Right atrium auricular region (tissue), 2 donors: ENCODE results near the gene INPP4B. TPM values are rescaled to one million over a fixed set of nuclear protein-coding genes. Genes with fewer than 3 reads are reported as not detected.

Experiments used
- DNase-seq: peaks from one replicate; pipeline ENCODE4 v3.0.0-alpha.2; 2019; ENCODE audit warnings: low spot score
- H3K27ac ChIP-seq, 2 donors: fragments of 200-600 bp; sonication (generic); 1 replicate in 1 of 2; 2 replicates in 1 of 2; pipeline ENCODE4 v1.5.1; 2016 to 2019
- H3K27me3 ChIP-seq, 2 donors: fragments of 200-600 bp; sonication (generic); one replicate each; pipeline versions ENCODE4 v1.5.1 to v1.6.0; 2017 to 2019
- H3K36me3 ChIP-seq: fragments of 200-600 bp; sonication (generic); one replicate; pipeline ENCODE4 v1.5.1; 2016
- H3K4me1 ChIP-seq, 2 donors: fragments of 200-600 bp; sonication (generic); one replicate each; pipeline versions ENCODE4 v1.5.1 to v1.6.0; 2017 to 2019
- H3K4me3 ChIP-seq, 2 donors: fragments of 200-600 bp; sonication (generic); 1 replicate in 1 of 2; 2 replicates in 1 of 2; pipeline ENCODE4 v1.5.1; 2017 to 2019; ENCODE audit warnings: mild to moderate bottlenecking in 1 of 2, moderate library complexity in 1 of 2
- H3K9me3 ChIP-seq, 2 donors: fragments of 200-600 bp; sonication (generic); one replicate each; pipeline ENCODE4 v1.5.1; 2019
- total RNA-seq, 2 donors: library from RNA; depleted of rRNA; stranded (reverse); fragments of >200 nt; gene quantifications; one replicate each; pipeline ENCODE4 v1.1.0, GENCODE V29; 2016
- TF ChIP-seq, protein P1 (sequence below), 2 donors: fragments of 200-600 bp; sonication (generic); IDR thresholded peaks; one replicate each; pipeline ENCODE4 v1.5.1; 2019; ENCODE audit warnings: antibody characterized with exemption in 2 of 2

Gene INPP4B
- total RNA-seq, 2 donors from 2014 or later: 14.8 to 15.3 TPM

DNA sequence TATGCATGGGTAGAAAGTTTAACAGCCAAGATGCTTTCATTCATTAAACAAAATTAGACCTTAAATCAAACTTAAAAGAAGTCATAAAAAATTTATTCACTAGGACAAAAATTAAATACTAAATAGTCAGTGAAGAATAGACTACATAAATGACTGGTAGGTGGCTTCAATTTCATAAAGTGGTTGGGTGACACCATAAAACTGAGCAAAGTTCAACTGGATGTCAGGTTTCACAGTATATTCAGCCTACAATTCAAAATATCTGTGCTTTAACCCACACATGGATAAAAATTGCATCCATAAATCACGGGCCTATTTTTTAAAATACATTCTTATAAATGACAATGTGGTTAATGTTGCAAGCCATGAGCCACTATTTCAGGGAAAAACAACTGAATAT, 627.4 kb downstream of the INPP4B start:
- no peaks in the 10 kb centered on the region for H3K9me3 ChIP-seq
- TF ChIP-seq, protein P1, sequence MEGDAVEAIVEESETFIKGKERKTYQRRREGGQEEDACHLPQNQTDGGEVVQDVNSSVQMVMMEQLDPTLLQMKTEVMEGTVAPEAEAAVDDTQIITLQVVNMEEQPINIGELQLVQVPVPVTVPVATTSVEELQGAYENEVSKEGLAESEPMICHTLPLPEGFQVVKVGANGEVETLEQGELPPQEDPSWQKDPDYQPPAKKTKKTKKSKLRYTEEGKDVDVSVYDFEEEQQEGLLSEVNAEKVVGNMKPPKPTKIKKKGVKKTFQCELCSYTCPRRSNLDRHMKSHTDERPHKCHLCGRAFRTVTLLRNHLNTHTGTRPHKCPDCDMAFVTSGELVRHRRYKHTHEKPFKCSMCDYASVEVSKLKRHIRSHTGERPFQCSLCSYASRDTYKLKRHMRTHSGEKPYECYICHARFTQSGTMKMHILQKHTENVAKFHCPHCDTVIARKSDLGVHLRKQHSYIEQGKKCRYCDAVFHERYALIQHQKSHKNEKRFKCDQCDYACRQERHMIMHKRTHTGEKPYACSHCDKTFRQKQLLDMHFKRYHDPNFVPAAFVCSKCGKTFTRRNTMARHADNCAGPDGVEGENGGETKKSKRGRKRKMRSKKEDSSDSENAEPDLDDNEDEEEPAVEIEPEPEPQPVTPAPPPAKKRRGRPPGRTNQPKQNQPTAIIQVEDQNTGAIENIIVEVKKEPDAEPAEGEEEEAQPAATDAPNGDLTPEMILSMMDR (IDR thresholded peaks at IDR 0.05): no peak
- no peak overlapping the region for H3K4me3 ChIP-seq
- no peak for DNase-seq
- H3K36me3 ChIP-seq: no peaks in the 10 kb centered on the region
- no peaks in the 10 kb centered on the region for H3K27me3 ChIP-seq
- no peaks in the 10 kb centered on the region for H3K4me1 ChIP-seq
- H3K27ac ChIP-seq: no peak overlapping the region

DNA sequence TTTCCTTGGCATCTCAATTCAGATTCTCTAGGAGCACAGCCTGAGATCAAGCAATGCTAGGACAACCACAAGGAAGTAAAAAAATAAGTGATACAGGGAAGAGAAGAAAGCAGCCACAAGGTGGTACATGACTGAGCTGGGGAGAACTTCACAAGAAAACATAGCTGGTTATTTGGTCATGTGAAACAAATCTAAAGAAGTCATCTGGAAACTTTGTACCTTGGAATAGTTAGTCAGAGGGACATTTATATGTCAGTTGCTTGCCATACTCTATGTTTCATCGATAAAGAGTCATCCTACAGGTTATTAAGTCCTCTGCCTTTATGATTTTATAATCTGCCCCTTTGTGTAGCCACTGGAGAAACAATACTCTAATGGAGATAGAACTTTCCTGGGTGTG, 634.7 kb downstream of the INPP4B start:
- no peaks in the 10 kb centered on the region for H3K27me3 ChIP-seq
- H3K27ac ChIP-seq: no peak overlapping the region
- TF ChIP-seq, protein P1 (IDR thresholded peaks at IDR 0.05): no peak
- no peak overlapping the region for H3K4me3 ChIP-seq
- no peaks in the 10 kb centered on the region for H3K36me3 ChIP-seq
- H3K4me1 ChIP-seq: no peaks in the 10 kb centered on the region
- DNase-seq: no peak
- no peaks in the 10 kb centered on the region for H3K9me3 ChIP-seq

DNA sequence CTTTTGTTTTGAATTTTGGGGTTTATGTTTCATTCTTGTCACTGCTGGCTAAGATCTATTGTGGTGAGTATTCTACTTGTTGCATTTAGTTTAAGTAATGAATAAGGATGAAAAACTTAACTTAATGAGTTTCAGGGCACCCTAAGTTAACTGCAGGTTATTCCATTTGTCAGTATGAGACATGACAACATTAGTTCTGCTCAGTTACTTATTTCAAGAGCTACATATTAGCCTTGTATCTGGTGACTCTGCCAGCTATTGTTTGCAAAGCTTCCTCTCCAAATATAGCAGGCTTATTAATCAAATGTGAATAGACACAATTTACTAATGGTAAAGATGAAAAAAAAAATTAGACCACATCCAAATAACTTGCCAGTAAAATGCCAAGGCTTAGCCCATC, 642.6 kb downstream of the INPP4B start:
- H3K4me1 ChIP-seq: no peaks in the 10 kb centered on the region
- TF ChIP-seq, protein P1 (IDR thresholded peaks at IDR 0.05): no peak
- no peaks in the 10 kb centered on the region for H3K27me3 ChIP-seq
- no peak overlapping the region for H3K27ac ChIP-seq
- no peaks in the 10 kb centered on the region for H3K9me3 ChIP-seq
- H3K4me3 ChIP-seq: no peak overlapping the region
- H3K36me3 ChIP-seq: no peaks in the 10 kb centered on the region
- DNase-seq: no peak

DNA sequence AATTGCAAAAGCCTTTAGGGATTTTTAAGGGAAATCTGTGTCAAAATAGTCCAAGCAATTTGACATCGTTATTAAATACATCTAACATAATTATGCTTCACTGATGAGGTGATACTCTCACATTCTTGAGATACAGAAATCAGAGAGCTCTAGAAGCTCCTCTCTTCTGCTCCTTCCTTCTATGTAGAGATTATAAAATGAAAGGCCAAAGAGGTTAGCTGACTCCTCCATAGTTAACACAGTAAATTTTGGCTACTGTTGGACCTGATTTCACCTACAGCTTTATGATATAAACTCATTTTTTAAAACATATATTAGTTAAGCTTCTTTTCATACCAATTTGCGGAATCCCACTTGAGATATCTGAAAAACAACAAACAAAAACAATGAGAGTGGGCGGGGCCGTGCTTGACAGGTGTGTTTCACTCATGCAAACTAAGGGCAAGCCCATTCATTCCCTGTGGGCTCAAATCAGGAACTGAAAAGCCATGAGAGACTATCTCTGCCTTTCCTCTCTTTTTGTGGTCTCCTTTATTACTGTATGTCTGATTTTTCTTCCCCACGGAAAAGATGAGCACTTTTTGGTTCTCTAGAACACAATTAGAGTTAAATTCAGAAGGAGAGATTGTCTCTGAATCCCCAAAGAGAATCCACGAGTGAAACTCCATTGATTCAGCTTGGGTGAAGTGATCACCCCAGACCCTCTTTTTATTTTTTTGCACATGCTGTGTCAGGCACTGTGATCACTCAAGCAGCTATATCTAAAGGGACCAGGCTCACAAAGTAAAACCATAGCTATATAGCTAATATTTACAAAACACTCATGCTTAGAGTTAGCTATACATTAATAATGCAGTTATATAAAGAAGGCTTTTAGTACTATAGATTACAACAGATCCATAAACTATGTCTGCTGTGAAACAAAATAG, 643.4 kb downstream of the INPP4B start:
- no peak for DNase-seq
- TF ChIP-seq, protein P1 (IDR thresholded peaks at IDR 0.05): no peak
- no peak overlapping the region for H3K27ac ChIP-seq

DNA sequence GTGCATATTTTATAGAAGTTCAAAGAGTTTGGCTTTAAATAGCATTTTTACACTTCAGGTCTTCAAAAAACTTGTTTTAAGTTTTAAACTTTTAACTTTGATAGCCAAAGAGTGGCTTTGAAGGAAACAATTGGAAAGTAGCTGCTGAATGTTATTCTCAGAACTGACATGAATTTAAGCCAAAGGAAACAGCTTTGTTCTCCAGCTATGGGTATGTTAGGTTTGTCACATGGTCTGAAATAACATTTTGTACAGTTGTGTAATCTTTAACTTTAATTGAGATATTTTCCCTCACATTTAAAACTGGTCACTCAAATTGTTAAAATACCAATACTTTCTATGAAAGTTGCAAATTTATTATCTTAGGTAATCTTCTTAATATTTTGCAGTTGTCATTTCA, 645.1 kb downstream of the INPP4B start:
- Histone ChIP-seq H3K27ac (no peak overlapping the region), H3K9me3 (no peaks in the 10 kb centered on the region), H3K4me3 (no peak overlapping the region), H3K4me1 (no peaks in the 10 kb centered on the region), H3K36me3 (no peaks in the 10 kb centered on the region), H3K27me3 (no peaks in the 10 kb centered on the region)
- DNase-seq: no peak
- TF ChIP-seq, protein P1 (IDR thresholded peaks at IDR 0.05): no peak

More for the DNA sequence above, 643.4 kb downstream of the INPP4B start:
- Histone ChIP-seq H3K9me3 (no peaks in the 10 kb centered on the region), H3K4me3 (no peak overlapping the region), H3K36me3 (no peaks in the 10 kb centered on the region), H3K4me1 (no peaks in the 10 kb centered on the region), H3K27me3 (no peaks in the 10 kb centered on the region)
